OCI-LY7 (cell line): ENCODE data around the gene ATP1B3. TPM values are rescaled to one million over a fixed set of nuclear protein-coding genes. Genes with fewer than 3 reads are reported as not detected.

Experiments
- BruUV-seq: library from RNA; stranded (reverse); fragments of 400-500 nt; replicated peaks from 2 replicates; lab custom pipeline; 2021; lab: Mats Ljungman, UMichigan
- CTCF ChIA-PET: fragments of 300-600 bp; sonication (Branson Sonifier 250); formaldehyde crosslinking; loops from one replicate; lab custom pipeline; 2022; ENCODE audit warnings: antibody characterized with exemption; ENCODE audit not compliant: unreplicated experiment; lab: Charles Lee
- POLR2A ChIA-PET: fragments of 300-600 bp; sonication (Branson Sonifier 250); formaldehyde crosslinking; loops from one replicate; lab custom pipeline; 2022; ENCODE audit warnings: antibody characterized with exemption; lab: Charles Lee
- DNase-seq: peaks from one replicate; pipeline ENCODE4 v3.0.0-alpha.2; 2015; ENCODE audit warnings: low spot score
- H2AFZ ChIP-seq: fragments of 200-600 bp; sonication (generic), shearing (Covaris generic); 2 replicates; pipeline ENCODE4 v1.6.1; 2014; ENCODE audit warnings: mild to moderate bottlenecking, antibody characterized with exemption, low read length, moderate library complexity
- H3K27ac ChIP-seq: fragments of 200-600 bp; sonication (generic); 2 replicates; pipeline ENCODE4 v1.5.1; 2014; ENCODE audit warnings: mixed run types, low read depth, mild to moderate bottlenecking, moderate library complexity, low read length, inconsistent platforms; ENCODE audit not compliant: poor library complexity, severe bottlenecking
- H3K36me3 ChIP-seq: fragments of 200-600 bp; sonication (generic); 2 replicates; pipeline ENCODE4 v1.6.1; 2014; ENCODE audit warnings: mild to moderate bottlenecking, antibody characterized with exemption, low read length, moderate library complexity, mixed read lengths; ENCODE audit not compliant: insufficient read depth
- H3K4me1 ChIP-seq: fragments of 200-600 bp; sonication (generic); 2 replicates; pipeline ENCODE4 v1.5.1; 2014; ENCODE audit warnings: mild to moderate bottlenecking, low read length; ENCODE audit not compliant: insufficient read depth, poor library complexity, severe bottlenecking
- H3K4me2 ChIP-seq: fragments of 200-600 bp; sonication (generic); 2 replicates; pipeline ENCODE4 v1.6.1; 2014; ENCODE audit warnings: mild to moderate bottlenecking, low read length
- H3K4me3 ChIP-seq: fragments of 200-600 bp; sonication (generic); 2 replicates; pipeline ENCODE4 v1.5.1; 2014; ENCODE audit warnings: mild to moderate bottlenecking, low read depth, low read length; ENCODE audit not compliant: poor library complexity, severe bottlenecking
- H3K79me2 ChIP-seq: fragments of 200-600 bp; sonication (generic); 2 replicates; pipeline ENCODE4 v1.6.1; 2016; ENCODE audit warnings: low read depth, mild to moderate bottlenecking, low read length, moderate library complexity, mixed read lengths; ENCODE audit not compliant: insufficient read depth
- H3K9me2 ChIP-seq: fragments of 200-600 bp; sonication (generic); 2 replicates; pipeline ENCODE4 v1.6.1; 2016; ENCODE audit warnings: mild to moderate bottlenecking, low read length, mixed read lengths; ENCODE audit not compliant: insufficient read depth
- H3K9me3 ChIP-seq: fragments of 200-600 bp; sonication (generic); 2 replicates; pipeline ENCODE4 v1.6.1; 2014; ENCODE audit warnings: mild to moderate bottlenecking, mixed run types, low read length, mixed read lengths
- H4K20me1 ChIP-seq: fragments of 200-600 bp; sonication (generic); 2 replicates; pipeline ENCODE4 v1.6.1; 2014; ENCODE audit warnings: mild to moderate bottlenecking, antibody characterized with exemption, low read length, moderate library complexity, mixed read lengths; ENCODE audit not compliant: insufficient read depth
- CTCF ChIP-seq: fragments of 200-600 bp; sonication (generic); conservative IDR thresholded peaks from 2 replicates; pipeline ENCODE4 v1.5.1; 2014; ENCODE audit warnings: mild to moderate bottlenecking, antibody characterized with exemption, low read length, moderate library complexity, mixed read lengths
- EZH2phosphoT487 ChIP-seq: fragments of 200-600 bp; sonication (generic); IDR thresholded peaks from 2 replicates; pipeline ENCODE4 v1.6.1; 2018; ENCODE audit warnings: low read depth, borderline replicate concordance, mild to moderate bottlenecking, mixed run types, antibody characterized with exemption, low read length, moderate library complexity, mixed read lengths
- intact Hi-C: fragments of 100-400 bp; cut with micrococcal nuclease; formaldehyde crosslinking; loops from one replicate; pipeline ENCODE4 v1.10.0; 2022; ENCODE audit not compliant: unreplicated experiment
- total RNA-seq, 2 experiments: library from RNA; depleted of rRNA in 1 of 2; stranded (reverse); fragments of >200 nt in 1 of 2; shearing (Covaris generic) in 1 of 2; gene quantifications; 2 replicates each; pipeline ENCODE4 v1.2.3, GENCODE V29; 2014 to 2022

Gene ATP1B3
- total RNA-seq, 2 experiments from 2014 or later = 53.8 to 133 TPM

DNA sequence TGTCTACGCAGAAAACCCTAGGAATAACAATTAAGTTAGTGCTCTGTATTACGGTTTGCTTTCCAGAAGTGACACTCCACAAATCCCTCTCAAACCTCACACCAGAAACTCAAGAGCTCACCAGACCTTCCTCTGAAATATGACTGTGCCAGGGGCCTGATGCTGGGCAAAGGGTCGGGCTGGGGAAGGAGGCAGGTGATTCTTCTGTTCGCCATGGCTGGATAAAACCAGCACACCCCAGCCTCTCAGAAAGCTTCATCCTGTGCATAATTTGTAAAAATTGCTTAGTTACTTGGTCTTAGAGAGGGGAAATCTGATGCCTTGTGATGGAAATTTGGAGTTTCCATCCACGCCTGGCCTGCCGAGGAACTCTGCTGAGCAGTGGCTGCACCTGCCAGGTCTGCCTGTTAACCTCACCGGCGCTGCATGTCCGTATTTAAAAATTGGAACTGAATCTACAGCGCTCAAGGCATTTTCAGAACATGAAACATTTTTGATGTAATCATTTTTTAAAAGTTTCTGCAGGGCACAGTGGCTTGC lies 22.7 kb upstream of the ATP1B3 start:
- Histone ChIP-seq H3K4me1 (no peaks in the 10 kb centered on the region), H2AFZ (no peak overlapping the region), H3K4me3 (no peak overlapping the region), H4K20me1 (no peaks in the 10 kb centered on the region), H3K9me2 (no peaks in the 10 kb centered on the region), H3K79me2 (no peaks in the 10 kb centered on the region), H3K9me3 (no peaks in the 10 kb centered on the region), H3K4me2 (no peak overlapping the region), H3K36me3 (no peaks in the 10 kb centered on the region), H3K27ac (no peak overlapping the region)
- ChIA-PET POLR2A (interaction anchor here (1.4 kb wide), 1 partner anchor 16 kb away, joined by 5 read pairs; no protein-coding TSS in a partner anchor), CTCF (no interaction called here)
- no peak for DNase-seq
- intact Hi-C loops = no loop called here
- TF ChIP-seq EZH2phosphoT487 = no peak
- TF ChIP-seq CTCF = no peak
- BruUV-seq = no TSS peak

- CTCF ChIA-PET = no interaction called here
- no peak overlapping the region for H3K4me3 ChIP-seq
- DNase-seq = no peak
- intact Hi-C loops = no loop called here
- H3K27ac ChIP-seq = no peak overlapping the region
- BruUV-seq = no TSS peak
- no peaks in the 10 kb centered on the region for H3K4me1 ChIP-seq
- no peak overlapping the region for H2AFZ ChIP-seq
- no peak overlapping the region for H3K4me2 ChIP-seq
- POLR2A ChIA-PET = interaction anchor here (0.6 to 0.7 kb wide), 2 partner anchors 131 to 543 kb away, joined by 3 to 4 read pairs; no protein-coding TSS in a partner anchor
- no peaks in the 10 kb centered on the region for H3K9me3 ChIP-seq
- no peak for TF ChIP-seq EZH2phosphoT487
- TF ChIP-seq CTCF = peak; percentile 45
- no peaks in the 10 kb centered on the region for H3K9me2 ChIP-seq
- H3K36me3 ChIP-seq = no peaks in the 10 kb centered on the region
- no peaks in the 10 kb centered on the region for H3K79me2 ChIP-seq
- no peaks in the 10 kb centered on the region for H4K20me1 ChIP-seq
Observed at GRCh38 chr3:141854599-141854998, 21.8 kb upstream of the ATP1B3 start.

DNA sequence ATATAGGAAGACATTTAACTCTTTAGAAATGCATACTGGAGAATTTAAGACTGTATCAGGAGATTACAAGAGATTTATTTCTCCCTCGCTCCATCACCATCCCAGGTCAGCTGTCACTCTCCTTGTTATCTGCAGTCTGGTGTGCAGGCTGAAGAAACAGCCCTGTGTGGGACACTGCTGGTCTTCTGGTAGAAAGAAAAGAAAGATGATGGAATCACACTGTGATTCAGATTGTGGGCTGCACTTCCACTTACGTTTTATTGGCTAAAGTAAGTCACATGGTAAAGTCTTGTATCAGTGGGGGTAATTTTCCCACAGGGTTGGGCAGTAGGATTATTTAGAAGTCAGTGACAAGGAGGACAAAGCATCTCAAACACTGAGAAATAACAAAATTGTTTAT lies 18.1 kb upstream of the ATP1B3 start:
- no peaks in the 10 kb centered on the region for H3K4me1 ChIP-seq
- no peaks in the 10 kb centered on the region for H4K20me1 ChIP-seq
- ChIA-PET CTCF (no interaction called here), POLR2A (interaction anchor here (1.3 to 2.0 kb wide), 3 partner anchors 11 to 19 kb away, joined by 4 to 12 read pairs (median 6); no protein-coding TSS in a partner anchor)
- no peaks in the 10 kb centered on the region for H3K79me2 ChIP-seq
- H3K36me3 ChIP-seq = no peaks in the 10 kb centered on the region
- DNase-seq = no peak
- no peak overlapping the region for H3K27ac ChIP-seq
- no peak overlapping the region for H3K4me2 ChIP-seq
- H3K9me2 ChIP-seq = no peaks in the 10 kb centered on the region
- no peak overlapping the region for H2AFZ ChIP-seq
- TF ChIP-seq CTCF = no peak
- no peak for TF ChIP-seq EZH2phosphoT487
- BruUV-seq = no TSS peak
- H3K4me3 ChIP-seq = no peak overlapping the region
- no peaks in the 10 kb centered on the region for H3K9me3 ChIP-seq
- intact Hi-C loops = no loop called here
